IPS DF 6.9 (cell line): ENCODE results near the gene SNX18.

ENCODE experiments used
- DNase-seq: peaks from one replicate; pipeline ENCODE4 v3.0.0-alpha.2; 2013; ENCODE audit warnings: low read depth, low spot score
- H3K27ac ChIP-seq: one replicate; pipeline ENCODE4 v1.5.1; 2013; ENCODE audit warnings: low read length, control low read depth
- H3K27me3 ChIP-seq: 2 replicates; pipeline ENCODE4 v1.6.1; 2013; ENCODE audit warnings: mild to moderate bottlenecking, low read length; ENCODE audit not compliant: control insufficient read depth, insufficient read depth
- H3K36me3 ChIP-seq: 2 replicates; pipeline ENCODE4 v1.6.1; 2013; ENCODE audit warnings: low read length; ENCODE audit not compliant: control insufficient read depth, insufficient read depth
- H3K4me1 ChIP-seq: 2 replicates; pipeline ENCODE4 v1.6.1; 2013; ENCODE audit warnings: low read length; ENCODE audit not compliant: control insufficient read depth, insufficient read depth
- H3K4me3 ChIP-seq: 2 replicates; pipeline ENCODE4 v1.5.1; 2013; ENCODE audit warnings: mild to moderate bottlenecking, low read length
- H3K9me3 ChIP-seq: 2 replicates; pipeline ENCODE4 v1.6.1; 2013; ENCODE audit warnings: low read length, inconsistent platforms; ENCODE audit not compliant: control insufficient read depth, insufficient read depth
- WGBS: extraction: QIAGEN DNeasy Blood & Tissue Kit; methylation state at CpG from one replicate; pipeline ENCODE4 v1.1.7; 2013; ENCODE audit warnings: mixed read lengths, missing lambda C conversion rate; ENCODE audit not compliant: insufficient read length, insufficient coverage; 5-methylcytosine and 5-hydroxymethylcytosine counted together

SNX18 gene

GRCh38 chr5:54553659-54554207 is 36.2 kb downstream of the SNX18 start:
- Histone ChIP-seq H3K4me1 (no peaks in the 10 kb centered on the region), H3K27me3 (no peaks in the 10 kb centered on the region; the same call in 1 of the 2 replicates), H3K4me3 (no peak overlapping the region), H3K27ac (no peak overlapping the region), H3K36me3 (no peaks in the 10 kb centered on the region), H3K9me3 (no peaks in the 10 kb centered on the region)
- no peak for DNase-seq
- WGBS, result no CpG with 5 or more reads among the region's 4 CpGs

GRCh38 chr5:54556141-54556540 is 38.6 kb downstream of the SNX18 start:
- no peaks in the 10 kb centered on the region for H3K4me1 ChIP-seq
- H3K36me3 ChIP-seq, result no peaks in the 10 kb centered on the region
- no peak overlapping the region for H3K4me3 ChIP-seq
- no peaks in the 10 kb centered on the region; the same call in 1 of the 2 replicates for H3K27me3 ChIP-seq
- H3K27ac ChIP-seq, result no peak overlapping the region
- no peaks in the 10 kb centered on the region for H3K9me3 ChIP-seq
- no CpG with 5 or more reads among the region's 3 CpGs for WGBS
- DNase-seq, result no peak

GRCh38 chr5:54558362-54558761 is 40.8 kb downstream of the SNX18 start:
- Histone ChIP-seq H3K27me3 (no peaks in the 10 kb centered on the region; the same call in 1 of the 2 replicates), H3K4me3 (no peak overlapping the region), H3K9me3 (no peaks in the 10 kb centered on the region), H3K4me1 (no peaks in the 10 kb centered on the region), H3K27ac (no peak overlapping the region), H3K36me3 (no peaks in the 10 kb centered on the region)
- no CpG with 5 or more reads among the region's 1 CpG for WGBS
- no peak for DNase-seq

- Histone ChIP-seq H3K27me3 (no peaks in the 10 kb centered on the region), H3K4me3 (no peak overlapping the region), H3K9me3 (no peaks in the 10 kb centered on the region), H3K36me3 (no peaks in the 10 kb centered on the region), H3K27ac (no peak overlapping the region), H3K4me1 (no peaks in the 10 kb centered on the region)
- DNase-seq, result no peak
Observed at GRCh38 chr5:54561651-54562050, 44.1 kb downstream of the SNX18 start.

GRCh38 chr5:54563083-54563761 is 45.7 kb downstream of the SNX18 start:
- WGBS, result no CpG with 5 or more reads among the region's 1 CpG
- Histone ChIP-seq H3K9me3 (no peaks in the 10 kb centered on the region), H3K4me1 (no peaks in the 10 kb centered on the region), H3K36me3 (no peaks in the 10 kb centered on the region), H3K27me3 (no peaks in the 10 kb centered on the region), H3K4me3 (no peak overlapping the region), H3K27ac (no peak overlapping the region)
- no peak for DNase-seq

GRCh38 chr5:54567996-54568395 is 50.4 kb downstream of the SNX18 start:
- H3K9me3 ChIP-seq, result no peaks in the 10 kb centered on the region
- H3K27ac ChIP-seq, result no peak overlapping the region
- H3K27me3 ChIP-seq, result no peaks in the 10 kb centered on the region
- no peak overlapping the region for H3K4me3 ChIP-seq
- no peaks in the 10 kb centered on the region for H3K4me1 ChIP-seq
- H3K36me3 ChIP-seq, result no peaks in the 10 kb centered on the region
- DNase-seq, result no peak
- no CpG with 5 or more reads among the region's 2 CpGs for WGBS

GRCh38 chr5:54570916-54571315 is 53.4 kb downstream of the SNX18 start:
- H3K9me3 ChIP-seq, result no peaks in the 10 kb centered on the region
- WGBS, result no CpG with 5 or more reads among the region's 5 CpGs
- no peaks in the 10 kb centered on the region for H3K4me1 ChIP-seq
- no peaks in the 10 kb centered on the region for H3K27me3 ChIP-seq
- no peak overlapping the region for H3K27ac ChIP-seq
- DNase-seq, result no peak
- no peak overlapping the region for H3K4me3 ChIP-seq
- H3K36me3 ChIP-seq, result no peaks in the 10 kb centered on the region

- no peak overlapping the region for H3K4me3 ChIP-seq
- H3K4me1 ChIP-seq, result no peaks in the 10 kb centered on the region
- no peaks in the 10 kb centered on the region for H3K27me3 ChIP-seq
- H3K9me3 ChIP-seq, result no peaks in the 10 kb centered on the region
- no peak overlapping the region for H3K27ac ChIP-seq
- H3K36me3 ChIP-seq, result no peaks in the 10 kb centered on the region
- no CpG with 5 or more reads among the region's 5 CpGs for WGBS
- DNase-seq, result no peak
Observed at GRCh38 chr5:54571462-54571861, 53.9 kb downstream of the SNX18 start.

GRCh38 chr5:54573812-54574489 is 56.4 kb downstream of the SNX18 start:
- no peaks in the 10 kb centered on the region for H3K4me1 ChIP-seq
- no peaks in the 10 kb centered on the region for H3K36me3 ChIP-seq
- H3K27me3 ChIP-seq, result no peaks in the 10 kb centered on the region
- DNase-seq, result no peak
- H3K27ac ChIP-seq, result no peak overlapping the region
- WGBS, result no CpG with 5 or more reads among the region's 4 CpGs
- no peak overlapping the region for H3K4me3 ChIP-seq
- H3K9me3 ChIP-seq, result no peaks in the 10 kb centered on the region

GRCh38 chr5:54577528-54577927 is 60.0 kb downstream of the SNX18 start:
- H3K4me1 ChIP-seq, result peaks cover 2% of the 10 kb centered on the region; the same call in 1 of the 2 replicates
- no peaks in the 10 kb centered on the region for H3K9me3 ChIP-seq
- no peak overlapping the region for H3K27ac ChIP-seq
- no CpG with 5 or more reads among the region's 5 CpGs for WGBS
- no peak overlapping the region for H3K4me3 ChIP-seq
- no peaks in the 10 kb centered on the region for H3K27me3 ChIP-seq
- no peak for DNase-seq
- H3K36me3 ChIP-seq, result no peaks in the 10 kb centered on the region
